NCI-H510A (cell line): ENCODE data around the gene CRB2.

Experiments
- DNase-seq: peaks from one replicate; lab custom pipeline; 2025; lab: John Stamatoyannopoulos, UW

The CRB2 gene

DNA sequence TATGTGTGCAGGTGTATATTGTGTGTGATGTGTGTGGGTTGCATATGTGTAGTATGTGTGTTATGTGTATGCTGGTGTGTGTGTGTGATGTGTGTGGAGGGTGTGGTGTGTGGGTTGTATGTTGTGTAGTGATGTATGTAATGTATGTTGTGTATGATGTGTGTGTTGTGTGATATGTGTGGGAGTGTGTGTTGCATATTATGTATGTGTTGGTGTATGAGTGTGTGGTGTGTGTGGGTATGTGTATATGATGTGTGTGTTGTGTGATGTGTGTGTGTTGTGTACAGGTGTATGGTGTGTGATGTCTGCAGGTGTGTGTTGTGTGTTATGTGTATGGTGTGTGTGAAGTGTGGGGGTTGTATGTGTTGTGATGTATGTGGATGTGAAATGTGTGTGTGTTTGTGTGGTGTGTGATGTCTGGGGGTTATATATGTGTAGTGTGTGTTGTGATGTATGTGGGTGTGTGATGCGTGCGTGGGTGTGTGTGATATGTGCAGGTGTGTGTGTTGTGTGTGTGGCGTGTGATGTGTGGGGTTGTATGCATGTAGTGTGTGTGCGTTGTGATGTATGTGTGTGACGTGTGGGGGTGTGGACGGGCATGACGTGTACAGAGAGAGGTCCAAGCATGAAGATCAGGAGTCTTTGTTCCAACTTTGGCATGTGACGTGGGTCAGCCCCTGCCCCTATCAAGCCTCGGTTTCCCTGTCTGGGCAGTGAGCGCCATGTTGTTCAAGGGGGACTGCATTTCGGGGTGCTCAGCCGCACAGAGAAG, 8.5 kb upstream of the CRB2 start:
- DNase-seq: no peak

DNA sequence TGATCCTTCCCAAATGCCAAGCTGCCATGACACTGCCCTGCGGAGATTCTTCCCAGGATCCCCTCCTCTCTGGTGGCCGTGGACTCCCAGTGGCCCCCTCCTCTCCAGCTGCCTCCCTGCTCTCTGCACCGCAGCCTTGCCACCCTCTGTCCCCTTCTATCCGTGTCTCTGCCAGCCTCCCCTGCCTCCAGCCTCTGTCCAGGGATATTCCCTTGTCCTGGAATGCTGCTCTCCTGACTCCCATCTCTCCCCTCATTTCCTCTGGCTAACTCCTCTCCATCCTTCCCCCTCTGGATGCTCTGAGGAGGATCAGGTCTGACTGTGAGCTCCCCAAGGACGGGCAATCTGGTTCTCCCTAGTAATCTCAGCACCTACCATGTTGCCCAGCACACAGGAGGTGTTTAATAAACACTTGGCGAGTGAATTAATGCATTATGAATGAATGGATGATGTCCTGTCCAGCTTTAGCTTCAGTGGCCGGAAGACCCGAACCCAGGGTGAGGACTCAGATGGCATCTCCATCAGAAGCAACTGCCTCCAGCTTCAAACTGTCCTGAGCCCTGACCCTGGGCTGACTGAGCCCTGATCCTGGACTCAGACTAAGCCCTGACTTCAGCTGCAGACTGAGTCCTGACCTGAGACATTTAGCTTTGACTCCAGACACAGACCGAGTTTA, 7.5 kb upstream of the CRB2 start:
- no peak for DNase-seq

DNA sequence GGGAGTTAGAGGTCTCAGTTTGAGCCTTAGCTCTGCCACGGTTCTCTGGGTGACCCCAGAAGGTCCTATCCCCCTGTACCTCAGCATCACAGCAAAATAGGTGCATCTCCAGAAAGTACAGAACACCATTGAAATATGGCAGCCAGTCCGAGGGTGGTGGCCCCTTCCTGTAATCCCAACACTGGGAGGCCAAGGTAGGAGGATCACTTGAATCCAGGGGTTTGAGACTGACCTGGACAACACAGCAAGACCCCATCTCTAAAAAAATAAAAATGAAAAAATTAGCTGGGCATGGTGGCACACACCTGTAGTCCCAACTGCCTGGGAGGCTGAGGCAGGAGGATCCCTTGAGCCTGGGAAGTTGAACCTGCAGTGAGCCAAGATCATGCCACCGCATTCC, 7.0 kb upstream of the CRB2 start:
- DNase-seq: no peak

DNA sequence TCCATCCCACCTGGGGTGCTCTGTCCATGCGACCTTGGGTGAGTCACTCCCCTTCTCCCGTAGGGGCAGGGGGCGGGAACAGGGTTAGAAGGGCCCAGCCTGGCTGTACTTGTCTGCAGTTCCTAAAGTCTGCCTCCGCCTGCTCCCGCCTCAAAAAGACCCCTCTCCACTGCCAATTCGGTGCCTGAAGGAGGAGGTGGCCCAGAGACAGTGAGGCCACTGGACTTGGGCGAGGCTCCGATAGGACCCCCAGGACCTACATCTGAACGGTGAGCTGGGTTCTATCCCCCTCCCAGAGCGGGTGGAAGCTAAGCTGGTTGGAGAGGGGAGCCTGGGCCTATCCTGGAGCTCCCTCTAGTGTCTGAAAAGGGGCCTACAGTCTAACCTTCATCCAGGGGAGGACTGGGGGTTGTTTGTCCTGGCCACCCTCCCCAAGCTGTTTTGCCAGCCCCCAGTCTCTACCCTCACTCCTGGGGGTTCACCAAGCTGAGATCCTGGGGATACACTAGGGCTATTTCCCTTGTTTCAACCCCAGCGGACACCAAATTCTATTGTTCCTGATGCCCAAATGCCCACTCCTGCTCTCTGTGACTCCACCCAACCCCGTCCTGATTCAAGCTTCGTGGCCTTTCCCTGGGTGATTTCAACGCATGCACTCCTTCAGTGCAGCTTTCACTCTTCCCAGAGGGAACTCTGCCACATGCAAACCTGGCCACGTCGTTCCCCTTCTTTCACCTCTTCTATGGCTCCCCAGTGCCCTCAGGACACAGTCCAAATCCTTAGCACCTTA, 6.1 kb upstream of the CRB2 start:
- DNase-seq: no peak

DNA sequence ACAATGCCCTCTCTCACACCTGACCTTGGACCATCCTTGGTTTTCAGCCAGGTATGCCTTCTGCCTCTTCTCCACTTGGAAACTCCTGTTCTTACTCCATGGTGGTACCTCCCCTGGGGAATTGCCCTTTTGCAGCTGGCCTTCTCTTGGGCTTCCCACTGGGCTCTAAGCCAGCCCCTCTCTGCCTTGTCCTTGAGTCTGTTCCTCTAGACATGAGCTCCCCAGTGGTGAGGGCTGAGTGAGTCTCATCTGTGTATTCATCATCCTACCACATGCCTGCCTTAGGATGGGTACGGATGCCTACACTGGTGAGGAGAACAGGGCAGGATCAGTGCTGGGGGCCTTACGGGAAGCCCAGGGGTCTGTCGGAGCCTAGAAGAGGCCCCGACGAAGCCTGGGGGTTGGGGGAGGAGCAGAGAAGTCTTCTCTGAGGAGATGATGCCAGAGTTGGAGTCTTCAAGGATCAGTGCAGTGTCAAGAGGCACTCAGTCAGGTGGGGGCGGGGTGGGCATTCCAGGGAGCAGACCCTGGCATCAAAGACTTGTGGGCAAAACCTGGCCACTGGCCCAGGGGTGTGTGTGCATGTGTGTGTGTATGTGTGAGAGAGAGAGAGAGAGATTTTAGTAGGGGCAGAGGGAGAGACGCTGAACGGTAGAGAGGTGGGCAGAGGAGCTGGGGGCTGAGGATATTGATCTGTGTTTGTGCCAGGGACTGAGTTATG, 5.2 kb upstream of the CRB2 start:
- DNase-seq: no peak

DNA sequence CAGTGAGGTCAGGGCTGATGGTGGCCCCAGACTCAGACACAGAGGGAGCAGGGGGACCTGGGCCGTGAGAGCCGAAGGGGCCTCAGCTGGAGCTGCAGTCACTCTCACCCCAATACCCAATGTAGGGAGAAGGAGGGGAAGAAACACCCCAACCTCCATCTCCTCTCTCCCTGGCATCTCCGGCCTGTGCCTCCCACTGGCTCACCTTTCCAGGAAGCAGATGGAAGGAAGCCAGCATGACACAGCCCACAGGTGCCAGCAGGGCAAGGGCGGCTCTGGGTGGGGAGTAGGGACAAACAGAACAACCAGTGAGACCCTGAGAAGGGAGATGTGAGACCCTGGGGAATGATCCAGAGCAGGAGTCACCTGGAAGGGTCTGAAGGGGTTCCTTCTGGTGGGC, 3.0 kb upstream of the CRB2 start:
- no peak for DNase-seq

DNA sequence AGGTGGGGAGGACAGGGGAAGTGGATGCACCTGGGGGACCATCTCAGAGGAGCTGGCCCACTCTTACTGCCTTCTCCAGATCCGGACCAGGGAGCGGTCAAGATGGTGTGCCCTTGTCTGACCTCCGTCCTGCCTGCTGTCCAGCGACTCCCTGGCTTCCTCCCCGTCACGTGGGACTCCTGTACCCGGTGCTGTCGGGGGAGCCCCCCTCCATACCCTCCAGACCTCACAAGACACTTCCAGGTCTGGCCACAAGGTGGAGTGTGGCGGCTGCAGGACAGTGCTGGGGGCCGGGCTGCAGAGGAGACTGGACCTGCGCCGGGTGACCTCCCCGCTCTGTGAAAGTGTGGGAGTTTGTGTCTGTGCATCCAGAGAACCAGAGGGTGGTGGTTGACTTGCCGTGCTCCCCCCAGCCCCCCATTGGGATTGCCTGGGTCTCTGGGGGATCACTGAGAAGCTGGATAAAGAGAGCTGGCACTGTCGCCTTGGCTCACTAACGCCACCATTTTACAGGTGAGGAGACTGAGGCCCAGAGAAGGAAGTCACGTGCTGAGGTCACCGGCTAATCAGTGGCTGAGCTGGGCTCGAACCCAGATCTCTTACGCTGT, 1.9 kb upstream of the CRB2 start:
- DNase-seq: peak; percentile 33

DNA sequence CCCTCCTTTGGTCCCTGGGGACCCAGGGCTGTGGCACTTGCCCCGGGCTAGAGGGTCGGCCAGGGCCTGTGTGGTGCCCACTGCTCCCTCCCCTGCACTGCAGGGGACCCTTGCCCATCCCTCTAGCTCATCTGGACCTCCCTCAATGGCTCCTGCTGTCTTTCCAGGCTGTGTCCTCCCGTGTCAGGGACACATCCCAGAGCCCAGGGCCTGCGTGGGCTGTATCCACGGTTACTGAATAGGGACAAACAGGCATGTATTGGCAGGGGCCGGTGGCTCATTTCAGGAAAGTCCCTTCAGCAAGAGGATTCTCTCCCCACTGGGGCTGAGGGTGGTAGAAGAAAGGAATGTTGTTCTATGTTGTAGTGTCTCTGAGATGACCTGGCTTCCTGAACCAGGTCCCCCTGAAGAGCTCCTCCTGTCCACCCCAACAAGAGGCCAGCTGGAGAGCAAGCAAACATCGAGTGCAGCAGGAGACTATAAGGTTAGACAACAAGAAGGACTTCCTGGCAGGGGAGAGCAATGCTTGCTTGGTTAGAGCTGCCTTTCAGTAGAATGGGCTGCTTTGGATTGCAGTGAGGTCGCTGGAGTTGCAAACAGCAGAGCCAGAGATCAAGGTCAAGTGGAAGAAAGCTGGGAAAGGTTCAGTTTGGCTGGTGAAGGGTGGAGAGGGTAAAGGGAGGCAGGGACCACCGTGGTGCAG, 1.0 kb upstream of the CRB2 start:
- no peak for DNase-seq

DNA sequence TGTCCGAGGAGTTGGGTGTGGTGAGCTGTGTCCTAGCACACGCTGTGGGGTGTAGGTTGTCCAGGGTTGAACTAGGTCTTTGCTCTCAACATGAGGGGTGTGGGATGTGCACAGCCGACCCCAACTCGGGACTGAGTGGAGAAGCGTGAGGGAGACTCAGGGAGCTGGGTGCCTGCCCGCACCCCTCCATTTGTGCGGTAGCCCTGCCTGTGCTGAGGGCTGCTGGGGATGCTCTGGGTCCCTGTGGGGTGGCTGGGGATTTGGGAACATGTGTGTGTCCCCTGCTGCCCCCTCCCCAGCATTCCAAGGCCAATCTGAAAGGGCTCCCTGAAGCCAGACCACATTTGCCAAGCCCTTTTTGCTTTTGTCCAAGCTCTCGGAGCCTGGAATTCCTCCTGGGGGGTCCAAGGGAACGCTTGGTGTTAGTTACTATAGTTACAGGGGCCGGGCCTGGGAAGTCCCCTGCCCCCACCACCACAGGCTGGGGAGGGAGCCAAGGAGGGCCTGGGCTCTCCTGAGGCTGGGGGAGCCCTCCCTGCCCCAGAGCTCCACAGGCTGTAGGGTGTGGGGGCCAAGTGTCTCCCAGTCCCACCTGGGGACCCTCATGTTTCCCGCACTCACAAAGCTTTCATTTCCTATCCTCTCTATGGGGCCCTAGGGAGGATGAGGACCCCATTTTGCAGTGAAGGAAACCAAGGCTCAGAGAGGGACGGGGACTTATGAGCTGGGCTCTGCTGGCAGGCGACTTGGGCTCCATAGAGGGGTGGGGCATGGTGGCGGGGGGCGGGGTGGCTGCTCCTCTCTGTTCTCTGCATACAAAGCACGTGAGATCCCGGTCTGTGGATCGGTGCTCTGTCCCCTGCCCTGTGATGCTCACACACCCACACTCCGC, 1.1 kb downstream of the CRB2 start:
- DNase-seq: no peak

DNA sequence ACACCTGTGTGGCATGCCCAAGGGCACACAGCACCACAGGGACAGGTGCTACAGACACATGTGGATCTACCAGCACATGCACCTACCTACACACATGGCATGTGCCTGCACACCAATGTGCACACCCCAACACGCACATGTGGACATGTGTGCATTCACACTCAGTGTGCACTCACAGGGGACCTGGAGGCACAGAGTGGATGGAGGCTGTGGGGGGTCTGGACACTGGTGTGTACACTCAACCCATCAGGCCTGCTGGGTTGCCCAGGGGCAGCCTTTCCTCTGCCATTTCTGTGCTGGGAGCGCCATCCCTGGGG, 1.7 kb downstream of the CRB2 start:
- no peak for DNase-seq

DNA sequence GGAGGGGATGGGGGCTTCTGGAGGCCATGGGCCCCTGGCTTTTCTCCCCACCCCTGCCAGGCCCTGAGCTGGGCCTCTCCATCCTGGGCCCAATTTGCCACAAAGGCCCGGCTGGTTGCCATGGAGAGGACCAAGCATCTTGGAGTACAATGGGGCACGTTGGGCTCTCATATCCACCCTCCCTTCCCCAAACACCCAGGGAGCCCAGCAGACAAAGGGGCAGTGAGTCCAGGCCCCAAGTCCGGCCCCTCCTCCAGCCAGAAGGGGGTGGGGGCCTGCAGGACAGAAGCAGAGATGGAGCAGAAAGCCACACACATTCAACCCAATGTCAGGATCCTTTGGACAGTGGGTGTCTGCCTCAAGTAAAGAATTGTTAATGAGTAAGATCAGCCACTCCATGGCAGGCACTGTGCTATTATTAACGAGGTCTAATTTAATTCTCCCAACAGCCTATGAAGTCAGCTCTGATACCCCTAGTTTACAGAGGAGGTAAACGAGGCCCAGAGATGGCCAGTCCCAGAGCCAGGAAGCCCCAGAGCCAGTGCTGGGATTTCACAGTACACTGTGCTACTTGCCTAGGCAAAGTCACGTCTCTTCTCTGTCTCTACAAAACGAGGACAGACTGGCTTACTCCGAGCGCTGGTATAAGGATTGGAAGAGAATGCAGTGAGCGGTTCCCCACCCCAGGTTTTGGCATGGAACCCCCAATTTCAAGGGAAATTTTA, 2.3 kb downstream of the CRB2 start:
- no peak for DNase-seq

DNA sequence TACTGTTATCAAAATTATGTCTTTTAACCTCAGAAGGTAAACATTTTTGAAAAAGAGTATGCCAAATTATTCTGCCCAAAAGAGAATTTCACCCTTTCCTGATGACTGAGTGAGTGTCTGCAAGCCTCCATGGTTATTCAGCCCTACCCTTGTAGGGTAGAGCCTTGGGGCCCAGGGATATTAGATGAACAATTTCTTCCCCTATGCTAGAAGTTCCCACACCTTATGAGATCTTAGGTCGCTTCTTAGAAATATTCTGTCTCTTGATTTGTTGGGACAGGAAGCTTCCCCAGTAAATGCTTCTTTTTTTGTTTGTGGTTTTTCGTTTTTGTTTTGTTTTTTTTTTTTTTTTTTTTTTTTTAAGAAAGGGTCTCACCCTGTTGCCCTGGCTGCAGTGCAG, 3.1 kb downstream of the CRB2 start:
- DNase-seq: no peak

DNA sequence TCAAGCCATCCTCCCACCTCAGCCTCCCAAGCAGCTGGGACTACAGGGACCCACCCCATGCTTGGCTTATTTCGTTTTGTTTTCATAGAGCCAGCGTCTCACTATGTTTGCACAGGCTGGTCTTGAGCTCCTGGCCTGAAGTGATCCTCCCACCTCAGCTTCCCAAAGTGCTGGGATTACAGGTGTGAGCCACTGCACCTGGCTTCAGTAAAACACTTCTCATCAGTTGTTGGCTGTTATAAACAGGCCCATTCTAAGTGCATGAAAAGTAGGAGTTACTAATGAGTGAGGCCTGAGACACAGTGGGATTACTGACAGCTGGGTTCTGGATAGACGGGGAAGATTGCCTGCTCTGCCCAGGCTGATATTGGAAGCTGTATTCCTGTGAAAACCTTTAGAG, 3.5 kb downstream of the CRB2 start:
- peak; percentile 73 for DNase-seq

DNA sequence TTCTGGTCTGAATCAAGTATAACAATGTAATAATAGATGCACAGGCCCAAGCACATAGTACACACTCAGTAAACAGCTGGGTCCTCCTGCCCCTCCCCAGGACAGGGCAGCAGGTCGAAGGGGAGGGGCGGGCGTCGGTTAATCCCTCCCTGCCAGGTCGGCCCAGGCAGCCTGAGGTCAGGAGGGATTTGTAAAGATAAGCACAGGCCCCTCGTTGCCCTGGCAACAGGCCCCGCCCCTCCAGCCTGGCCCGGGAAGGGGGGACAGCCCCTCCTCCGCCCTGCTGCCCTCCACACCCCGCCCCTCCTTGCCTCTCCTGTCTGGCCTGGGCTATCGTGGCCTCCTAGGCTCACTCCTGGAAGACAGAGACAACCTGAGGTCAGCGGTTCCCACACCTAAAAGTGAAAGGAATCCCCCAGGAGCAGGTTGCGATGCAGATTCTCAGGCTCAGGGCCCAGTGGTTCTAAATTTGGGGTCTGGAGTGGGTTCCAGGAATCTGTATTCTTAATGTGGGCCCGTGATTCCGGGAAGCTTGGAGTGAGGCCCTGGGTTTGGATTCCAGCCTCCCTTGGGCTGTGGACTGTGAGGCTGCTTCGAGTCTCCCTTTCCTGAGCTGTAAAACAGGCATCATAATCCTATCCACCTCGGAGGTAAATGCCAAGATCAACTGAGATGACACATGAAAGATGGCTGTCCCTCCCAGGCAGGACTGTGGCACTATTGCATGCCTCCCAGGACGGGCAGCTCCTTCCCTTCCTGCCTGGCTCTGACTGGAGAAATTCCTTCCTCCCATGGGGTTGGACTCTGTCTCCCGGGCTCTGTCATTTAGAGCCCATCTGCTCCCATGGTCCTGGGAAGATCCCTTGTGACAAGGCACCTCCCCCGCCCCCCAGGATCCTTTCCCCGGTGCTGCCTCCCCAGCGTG, 4.4 kb downstream of the CRB2 start:
- peak; percentile 87 for DNase-seq

DNA sequence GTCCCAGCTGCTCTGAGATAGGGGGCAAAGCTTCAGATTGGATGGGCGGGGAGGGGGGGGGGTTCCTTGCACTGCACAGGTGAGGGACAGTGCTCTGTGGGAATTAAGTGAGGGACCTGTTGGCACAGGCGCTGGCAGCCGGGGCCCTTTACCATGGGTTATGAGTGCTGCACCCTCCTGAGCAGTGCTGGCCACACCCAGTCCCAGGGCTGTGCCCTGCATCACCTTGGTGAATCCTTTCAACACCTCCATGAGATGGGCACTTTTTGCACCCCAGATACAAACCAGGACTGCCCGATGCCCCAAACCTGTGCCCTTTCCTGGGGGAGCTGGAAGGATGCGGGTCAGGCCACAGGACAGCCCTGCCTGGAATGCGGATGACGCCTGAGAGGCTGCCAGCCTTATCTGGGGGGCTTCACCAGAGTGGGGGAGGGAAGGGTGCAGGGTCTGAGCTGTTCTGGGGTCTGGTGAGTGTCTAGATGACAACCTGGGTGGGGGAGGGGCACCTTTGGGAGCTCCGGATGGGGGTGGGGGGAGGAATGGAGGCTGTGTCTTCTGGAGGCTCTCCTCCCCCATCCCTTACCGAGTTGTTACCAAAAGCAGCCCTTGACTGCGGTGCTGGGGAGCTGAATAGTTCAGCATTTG, 5.2 kb downstream of the CRB2 start:
- no peak for DNase-seq

DNA sequence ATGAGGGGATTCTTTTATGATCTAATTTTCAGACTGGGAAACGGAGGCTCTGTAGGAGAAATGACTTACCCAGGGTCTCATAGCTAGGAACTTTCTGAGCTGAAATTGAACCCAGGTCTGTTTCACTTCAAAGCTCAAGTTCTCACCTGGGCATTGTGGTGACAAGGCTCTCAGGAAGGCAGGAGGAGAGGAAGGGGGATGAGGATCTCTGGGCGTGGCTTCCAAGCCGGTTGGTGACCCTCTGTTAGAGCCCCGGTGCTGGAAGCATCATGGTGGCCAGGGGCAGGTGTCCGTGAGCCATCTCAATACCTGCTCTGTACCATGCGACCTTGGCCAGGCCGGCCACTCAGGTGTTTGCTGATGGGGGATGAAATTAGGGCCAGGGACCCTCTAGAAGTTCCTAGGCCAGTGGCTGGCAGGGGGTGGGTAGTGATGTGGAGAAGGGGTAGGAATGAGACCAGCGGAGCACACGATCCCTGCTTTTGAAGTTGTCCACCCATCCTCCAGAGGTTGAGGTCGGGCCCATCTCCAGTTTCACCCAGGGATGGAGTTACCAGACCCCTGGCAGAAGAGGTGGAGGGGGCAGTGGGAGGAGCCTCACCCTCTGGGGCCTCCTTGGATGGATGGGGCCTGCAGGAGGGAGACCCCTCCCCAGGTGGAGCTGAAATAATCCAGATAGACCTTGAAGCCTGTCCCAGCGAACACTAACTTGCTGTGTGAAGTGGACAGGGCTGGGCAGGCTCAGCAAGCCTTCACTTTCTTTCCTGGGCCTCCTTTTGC, 5.9 kb downstream of the CRB2 start:
- DNase-seq: no peak

DNA sequence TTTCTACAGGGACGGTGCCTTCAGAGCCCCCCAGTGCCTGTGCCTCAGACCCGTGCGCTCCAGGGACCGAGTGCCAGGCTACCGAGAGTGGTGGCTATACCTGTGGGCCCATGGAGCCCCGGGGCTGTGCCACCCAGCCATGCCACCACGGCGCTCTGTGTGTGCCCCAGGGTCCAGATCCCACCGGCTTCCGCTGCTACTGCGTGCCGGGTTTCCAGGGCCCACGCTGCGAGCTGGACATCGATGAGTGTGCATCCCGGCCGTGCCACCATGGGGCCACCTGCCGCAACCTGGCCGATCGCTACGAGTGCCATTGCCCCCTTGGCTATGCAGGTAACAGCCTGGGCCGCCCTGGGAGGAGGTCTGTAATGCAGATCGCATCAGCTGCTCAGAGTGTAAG, 6.9 kb downstream of the CRB2 start:
- no peak for DNase-seq
